Measurements from ENCODE around the gene MYBPC2. TPM values are rescaled to one million over a fixed set of nuclear protein-coding genes. Genes with fewer than 3 reads are reported as not detected.
A peak's percentile ranks its signal among the peaks of the same experiment; 100 is the strongest.

MYBPC2 gene
- total and polyA plus RNA-seq, 9 of the 15 experiments (the other 6 are each of a cell fraction or from before 2014, with no cell fraction given), result 0.01 to 0.14 (median 0.04) TPM; not detected in 6

- TF ChIP-seq HDAC3 (IDR thresholded peaks at IDR 0.05; ENCODE audit: borderline replicate concordance, partially characterized antibody) (no peak), ZC3H11A (IDR thresholded peaks at IDR 0.05; ENCODE audit: low read depth, low read length) (peak; percentile 82; the same call in 1 of the 2 replicates), MCM7 (IDR thresholded peaks at IDR 0.05) (no peak), FOXJ3 (CRISPR knock-in tag; IDR thresholded peaks at IDR 0.05) (no peak), ZKSCAN1 (IDR thresholded peaks at IDR 0.05; ENCODE audit: low read depth, low read length) (peak; percentile 86), HNRNPH1 (optimal IDR thresholded peaks at IDR 0.05; ENCODE audit: low read depth, low read length) (no peak), RBM25 (IDR thresholded peaks at IDR 0.05; ENCODE audit: low read depth, low read length, severe bottlenecking) (peak; percentile 84), OTX1 (CRISPR knock-in tag; IDR thresholded peaks at IDR 0.05) (peak; percentile 96), RHOXF2B (CRISPR knock-in tag; conservative IDR thresholded peaks at IDR 0.05) (peak; percentile 83; the same call in 1 of the 2 replicates), SREBF1 (IDR thresholded peaks at IDR 0.05; ENCODE audit: borderline replicate concordance, low read depth, low read length) (peak; percentile 49; the same call in 1 of the 2 replicates), HDAC1 (IDR thresholded peaks at IDR 0.05) (peak in 1 of 2 experiments; percentile 55; a peak in 2 of 4 replicates), SIN3A (IDR thresholded peaks at IDR 0.05; ENCODE audit: borderline replicate concordance in 2 of 2, control insufficient read depth in 1 of 2, low read depth in 2 of 2, low read length in 2 of 2) (peak in 1 of 2 experiments; percentile 64; a peak in 1 of 4 replicates), RBM14 (IDR thresholded peaks at IDR 0.05; ENCODE audit: borderline replicate concordance, insufficient read depth, low read depth, low read length) (no peak), TAF1 (IDR thresholded peaks at IDR 0.05; ENCODE audit: control insufficient read depth, extremely low read depth, insufficient read depth, low read length, severe bottlenecking) (no peak), ESRRA (IDR thresholded peaks at IDR 0.05; ENCODE audit: borderline replicate concordance, low read depth) (peak; percentile 88), ZNF639 (CRISPR knock-in tag; conservative IDR thresholded peaks at IDR 0.05 in 1 of 2, IDR thresholded peaks at IDR 0.05 in 1 of 2) (peak in 1 of 2 experiments; percentile 86; a peak in 2 of 4 replicates), ZNF395 (CRISPR knock-in tag; IDR thresholded peaks at IDR 0.05) (peak; percentile 90; the same call in 1 of the 2 replicates), ASH1L (IDR thresholded peaks at IDR 0.05; ENCODE audit: borderline replicate concordance, low read depth, partially characterized antibody) (no peak), RBM15 (IDR thresholded peaks at IDR 0.05; ENCODE audit: insufficient read depth, low read length) (no peak), NUFIP1 (IDR thresholded peaks at IDR 0.05; ENCODE audit: partially characterized antibody) (peak; percentile 40), RBM22 (IDR thresholded peaks at IDR 0.05; ENCODE audit: low read depth, low read length, poor library complexity, severe bottlenecking) (peak; percentile 44), KLF6 (CRISPR knock-in tag; IDR thresholded peaks at IDR 0.05; ENCODE audit: borderline replicate concordance) (no peak), CHCHD3 (CRISPR knock-in tag; IDR thresholded peaks at IDR 0.05) (0 out of 2 replicates have a peak, but pooled peaks have one; percentile 56), CBX1 (IDR thresholded peaks at IDR 0.05; ENCODE audit: low read depth) (0 out of 2 replicates have a peak, but pooled peaks have one; percentile 21), ZNF830 (CRISPR knock-in tag; IDR thresholded peaks at IDR 0.05) (no peak)
These were observed 78.6 kb downstream of the MYBPC2 start, which contains the start of gene JOSD2 (continued) for GRCh38 chr19:50511069-50511822.

All from K562 (cell line).